SKM-1 (cell line): ENCODE measurements around the gene RUNX1.

Source experiments
- DNase-seq: peaks from one replicate; lab custom pipeline; 2025; ENCODE audit not compliant: unreplicated experiment; lab: John Stamatoyannopoulos, UW

Gene RUNX1

GRCh38 chr21:35062016-35062415 lies 12.9 kb upstream of the RUNX1 start:
- no peak for DNase-seq

DNA sequence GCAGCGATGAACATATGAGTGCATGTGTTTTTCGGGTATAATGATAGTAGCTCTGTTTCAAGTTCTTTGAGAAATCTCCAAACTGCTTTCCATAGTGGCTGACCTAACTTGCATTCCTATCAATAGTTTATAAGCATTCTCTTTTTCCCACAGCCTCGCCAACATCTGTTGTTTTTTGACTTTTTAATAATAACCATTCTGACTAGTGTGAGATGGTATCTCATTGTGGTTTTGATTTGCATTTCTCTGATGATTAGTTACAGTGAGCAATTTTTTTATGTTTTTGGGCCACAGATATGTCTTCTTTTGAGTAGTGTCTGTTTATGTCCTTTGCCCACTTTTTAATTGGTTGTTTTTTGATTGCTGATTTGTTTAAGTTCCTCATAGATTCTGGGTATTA lies 10.6 kb upstream of the RUNX1 start:
- no peak for DNase-seq

DNA sequence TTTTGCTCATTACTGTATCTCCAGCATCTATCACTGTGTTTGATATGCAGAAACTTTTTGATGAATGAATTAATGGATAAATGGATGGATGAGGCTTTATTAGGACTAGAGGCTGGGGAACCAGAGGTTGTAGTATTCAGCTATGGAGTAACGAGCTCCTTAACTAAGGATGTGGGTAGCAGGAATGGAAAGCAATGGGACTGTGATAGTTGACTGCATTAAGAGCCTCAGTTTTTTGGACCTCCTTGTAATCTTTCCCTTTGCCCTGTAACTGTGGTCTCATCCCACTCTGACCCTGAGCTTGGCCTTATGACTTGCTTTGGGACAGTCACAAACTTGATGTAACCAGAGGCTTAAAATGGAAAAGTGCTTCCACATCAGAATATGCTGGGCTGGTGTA lies 9.0 kb upstream of the RUNX1 start:
- no peak for DNase-seq

DNA sequence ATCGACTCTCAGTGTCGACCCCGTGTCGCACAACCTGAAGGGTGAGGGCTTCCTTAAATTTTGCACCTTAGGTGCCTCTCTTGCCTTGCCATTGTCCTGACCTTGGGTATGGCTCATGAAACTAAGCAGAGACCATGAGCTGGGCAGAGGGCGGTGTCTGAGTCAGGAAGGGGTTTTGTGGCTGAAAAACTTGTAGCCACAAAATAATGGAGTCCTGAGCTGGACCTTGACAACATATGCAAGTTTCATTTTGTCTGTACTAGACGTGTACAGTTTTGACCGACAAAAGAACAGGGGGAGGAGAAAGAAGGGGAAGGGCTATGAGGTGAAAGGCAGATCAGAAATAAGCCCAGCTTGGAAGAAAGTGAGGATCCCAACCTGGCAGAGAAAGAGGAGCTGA lies 8.3 kb upstream of the RUNX1 start:
- DNase-seq, result no peak

DNA sequence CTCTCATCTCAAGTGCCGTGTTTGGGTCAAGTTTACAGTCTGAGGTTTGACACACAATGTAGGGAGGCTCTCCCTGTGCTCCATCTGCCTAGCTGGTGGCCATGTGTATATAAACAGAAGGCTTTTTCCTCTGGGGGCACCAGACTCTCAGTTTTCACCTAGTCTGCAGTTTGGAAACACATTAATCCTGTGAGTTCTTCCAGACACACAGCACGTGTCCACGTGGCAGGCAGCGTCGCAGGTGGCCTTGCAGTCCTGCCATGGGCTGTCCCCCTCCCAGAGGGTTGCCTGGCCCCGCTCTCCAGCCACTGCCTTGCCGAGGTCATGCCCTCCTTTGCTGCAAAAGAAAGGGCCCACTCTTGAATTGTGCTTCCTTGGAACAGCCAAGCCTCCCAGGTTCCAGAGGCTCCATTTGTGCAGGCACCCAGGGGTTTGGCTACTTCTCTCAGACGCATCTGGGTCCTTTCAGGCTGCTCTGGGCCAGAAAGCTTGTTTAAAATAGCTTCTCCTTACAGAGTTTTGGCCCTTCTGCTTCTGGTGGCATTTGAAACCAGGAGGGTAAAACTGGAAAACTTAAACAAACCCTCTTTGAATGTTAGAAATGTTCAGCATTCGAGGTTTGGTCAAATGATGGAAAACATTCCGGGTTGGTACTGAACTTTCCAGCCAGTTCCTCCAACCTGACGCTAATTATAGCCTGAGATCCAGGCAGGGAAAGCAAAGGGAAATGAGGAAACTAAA lies 4.4 kb upstream of the RUNX1 start:
- no peak for DNase-seq

- DNase-seq, result no peak
Measured at GRCh38 chr21:35052801-35053200, 3.7 kb upstream of the RUNX1 start.

GRCh38 chr21:35051287-35051818 lies 2.3 kb upstream of the RUNX1 start:
- DNase-seq, result peak; percentile 96

- DNase-seq, result no peak
Measured at GRCh38 chr21:35050348-35051286, 1.5 kb upstream of the RUNX1 start.

DNA sequence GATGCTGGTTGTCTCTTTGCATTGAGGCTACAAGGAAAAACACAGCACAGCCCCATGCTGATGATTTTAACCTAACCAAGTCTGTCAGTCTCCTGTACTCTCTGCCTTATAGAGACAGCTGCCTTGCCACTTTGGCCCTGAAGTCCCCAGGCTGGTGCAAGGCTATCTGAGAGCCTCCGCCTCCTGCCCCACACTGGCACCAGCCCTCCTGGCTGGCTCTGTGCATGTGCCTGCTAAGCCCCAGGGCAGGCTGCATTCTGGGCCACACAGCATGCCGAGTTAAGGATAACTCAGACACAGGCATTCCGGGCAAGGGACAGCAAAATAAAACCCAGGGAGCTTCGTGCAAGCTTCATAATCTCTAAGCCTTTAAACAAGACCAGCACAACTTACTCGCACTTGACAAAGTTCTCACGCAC lies 910 bp downstream of the RUNX1 start:
- DNase-seq, result no peak

GRCh38 chr21:35046880-35047229 lies 2.2 kb downstream of the RUNX1 start:
- DNase-seq, result peak; percentile 51

DNA sequence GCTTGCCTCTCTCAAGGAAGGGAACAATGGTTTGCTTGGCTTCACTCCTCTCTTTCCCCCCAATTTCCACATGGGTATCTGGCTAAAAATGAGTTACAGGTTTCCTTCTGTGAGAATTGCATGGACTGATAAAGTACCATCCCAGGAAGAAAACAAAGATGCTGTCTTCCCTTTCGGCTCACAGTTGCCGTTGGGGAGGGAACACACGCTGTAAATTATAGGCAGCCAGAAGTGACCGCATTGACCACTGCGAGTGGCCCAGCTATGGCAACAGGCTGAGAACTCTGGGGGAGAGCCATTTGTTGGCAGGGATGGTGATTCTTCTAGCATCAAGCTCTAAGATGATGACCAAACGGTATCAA lies 2.9 kb downstream of the RUNX1 start:
- no peak for DNase-seq

- no peak for DNase-seq
Measured at GRCh38 chr21:35045542-35046262, 3.4 kb downstream of the RUNX1 start.

- no peak for DNase-seq
Measured at GRCh38 chr21:35044770-35045541, 4.1 kb downstream of the RUNX1 start.

DNA sequence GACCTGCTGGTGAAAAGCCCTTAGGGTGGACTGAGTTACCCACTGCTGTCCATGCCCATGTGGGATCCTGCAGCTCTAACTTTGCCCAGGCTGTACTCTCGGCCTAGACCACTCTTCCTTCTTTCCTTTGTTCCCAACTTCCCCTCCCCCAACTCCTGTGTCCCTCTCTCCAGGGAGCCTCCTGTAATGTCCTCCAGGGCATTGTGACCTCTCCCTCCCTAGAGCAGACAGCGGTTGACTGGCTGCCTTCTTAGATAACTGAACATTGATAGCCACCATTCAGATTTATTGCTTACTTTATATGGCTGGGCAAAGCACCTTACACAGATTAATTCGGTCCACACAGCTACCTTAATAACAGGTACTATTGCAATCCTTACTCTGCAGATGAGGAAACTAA lies 5.0 kb downstream of the RUNX1 start:
- DNase-seq, result no peak

GRCh38 chr21:35043549-35043948 lies 5.6 kb downstream of the RUNX1 start:
- DNase-seq, result no peak

DNA sequence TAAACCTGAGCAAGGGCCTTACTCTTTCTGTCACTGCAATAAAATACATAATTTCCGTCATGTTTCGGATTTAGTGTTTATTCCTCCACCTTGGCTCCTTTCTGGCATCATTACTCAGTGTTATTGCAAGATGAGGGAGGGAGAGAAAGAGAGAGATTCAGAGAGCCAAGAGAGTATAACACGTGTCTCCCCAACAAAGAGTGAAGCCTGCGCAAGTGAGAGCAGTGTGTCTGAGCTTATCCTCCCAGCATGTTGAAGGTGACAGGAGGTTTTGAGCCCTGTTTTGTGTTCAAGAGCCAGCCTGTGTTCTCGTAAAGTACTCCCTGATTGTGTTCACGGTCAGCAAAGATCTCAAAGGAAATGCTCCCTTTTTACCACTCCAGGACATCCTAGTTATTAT lies 6.3 kb downstream of the RUNX1 start:
- DNase-seq, result no peak

DNA sequence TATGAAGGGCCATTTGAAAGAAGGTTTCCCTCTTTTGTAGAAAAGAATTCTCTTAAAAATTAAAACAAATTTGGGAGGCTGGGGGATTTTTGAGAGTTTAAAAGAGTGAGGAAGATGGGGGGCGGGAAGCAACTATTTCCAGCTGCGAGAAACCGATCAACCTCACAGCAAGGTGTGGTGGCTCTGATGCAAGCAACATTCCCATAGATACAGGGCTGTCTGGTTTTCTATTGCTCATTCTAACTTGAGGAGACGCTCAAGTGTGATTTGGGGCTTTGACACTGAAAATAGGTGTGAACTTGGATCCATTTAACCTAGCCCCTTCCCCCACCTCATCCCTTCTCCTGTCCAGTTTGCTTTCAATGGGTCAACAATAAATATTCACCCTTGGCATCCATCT lies 7.2 kb downstream of the RUNX1 start:
- DNase-seq, result no peak

DNA sequence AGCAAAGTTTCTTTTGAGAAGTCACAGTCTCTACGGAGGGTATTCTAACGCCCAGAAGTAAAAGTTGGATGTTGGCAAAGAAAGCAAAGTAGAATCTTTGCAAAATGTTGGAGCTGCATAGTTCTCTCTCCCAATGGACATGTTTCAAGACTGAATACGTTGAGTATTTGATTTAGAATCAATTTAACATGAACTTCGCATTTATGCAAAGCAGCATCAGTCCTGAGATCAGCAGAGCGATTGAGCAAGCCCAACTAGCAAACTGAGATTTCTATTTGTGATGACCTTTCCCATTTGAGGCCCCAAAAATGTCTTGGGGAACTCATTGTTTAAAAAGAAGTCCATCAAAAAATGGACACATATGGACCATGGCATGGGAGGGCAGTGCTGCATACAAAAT lies 8.0 kb downstream of the RUNX1 start:
- DNase-seq, result no peak

GRCh38 chr21:35039595-35040289 lies 9.4 kb downstream of the RUNX1 start:
- no peak for DNase-seq

- no peak for DNase-seq
Measured at GRCh38 chr21:35038772-35039319, 10.3 kb downstream of the RUNX1 start.
